OCI-LY1 (cell line): ENCODE data around the gene WDR5B.

Experiments used
- EZH2 ChIP-seq: fragments of 200-600 bp; sonication (generic), shearing (Covaris generic); IDR thresholded peaks from 2 replicates; pipeline ENCODE4 v1.8.0; 2017; ENCODE audit warnings: borderline replicate concordance, mixed run types, mild to moderate bottlenecking, antibody characterized with exemption, low read length, moderate library complexity, mixed read lengths
- TF ChIP-seq, protein P1 (sequence below): fragments of 200-600 bp; sonication (generic), shearing (Covaris generic); IDR thresholded peaks from 2 replicates; pipeline ENCODE4 v1.5.1; 2017; ENCODE audit warnings: mild to moderate bottlenecking, antibody characterized with exemption, low read length, moderate library complexity, mixed read lengths

DNA sequence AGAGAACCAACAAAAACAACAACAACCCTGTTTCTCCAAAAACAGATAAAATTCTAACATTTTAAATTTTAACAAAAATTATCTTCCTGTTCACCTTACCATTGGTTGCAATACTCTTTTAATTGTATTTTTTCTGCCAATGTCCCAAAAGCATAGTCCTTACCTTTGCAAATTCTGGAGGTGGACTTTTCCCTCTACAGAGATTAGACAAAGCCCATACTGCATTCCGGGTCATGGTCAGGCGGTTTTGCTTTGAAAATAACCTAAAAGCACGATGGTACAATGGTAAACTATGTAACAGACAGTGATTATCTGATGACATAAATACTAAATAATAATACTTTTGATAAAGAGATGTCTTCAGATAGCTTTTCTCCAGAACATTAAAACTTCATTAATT is 35.5 kb upstream of the WDR5B start:
- TF ChIP-seq, protein P1, sequence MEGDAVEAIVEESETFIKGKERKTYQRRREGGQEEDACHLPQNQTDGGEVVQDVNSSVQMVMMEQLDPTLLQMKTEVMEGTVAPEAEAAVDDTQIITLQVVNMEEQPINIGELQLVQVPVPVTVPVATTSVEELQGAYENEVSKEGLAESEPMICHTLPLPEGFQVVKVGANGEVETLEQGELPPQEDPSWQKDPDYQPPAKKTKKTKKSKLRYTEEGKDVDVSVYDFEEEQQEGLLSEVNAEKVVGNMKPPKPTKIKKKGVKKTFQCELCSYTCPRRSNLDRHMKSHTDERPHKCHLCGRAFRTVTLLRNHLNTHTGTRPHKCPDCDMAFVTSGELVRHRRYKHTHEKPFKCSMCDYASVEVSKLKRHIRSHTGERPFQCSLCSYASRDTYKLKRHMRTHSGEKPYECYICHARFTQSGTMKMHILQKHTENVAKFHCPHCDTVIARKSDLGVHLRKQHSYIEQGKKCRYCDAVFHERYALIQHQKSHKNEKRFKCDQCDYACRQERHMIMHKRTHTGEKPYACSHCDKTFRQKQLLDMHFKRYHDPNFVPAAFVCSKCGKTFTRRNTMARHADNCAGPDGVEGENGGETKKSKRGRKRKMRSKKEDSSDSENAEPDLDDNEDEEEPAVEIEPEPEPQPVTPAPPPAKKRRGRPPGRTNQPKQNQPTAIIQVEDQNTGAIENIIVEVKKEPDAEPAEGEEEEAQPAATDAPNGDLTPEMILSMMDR: no peak
- no peak for TF ChIP-seq EZH2
